Fibroblast of mammary gland (primary cell): ENCODE data around the gene CAAP1.
A peak's percentile ranks its signal among the peaks of the same experiment; 100 is the strongest.

Experiments
- DNase-seq: peaks from one replicate; pipeline ENCODE4 v3.0.0-alpha.2; 2010; ENCODE audit warnings: low read depth
- H3K4me3 ChIP-seq: 2 replicates; pipeline ENCODE4 v1.5.1; 2011; ENCODE audit warnings: low read depth, mild to moderate bottlenecking, low read length, moderate library complexity; ENCODE audit not compliant: control insufficient read depth
- CTCF ChIP-seq: conservative IDR thresholded peaks from 2 replicates; pipeline ENCODE4 v1.5.1; 2011; ENCODE audit warnings: low read depth, low read length, inconsistent platforms; ENCODE audit not compliant: control insufficient read depth, insufficient read depth

CAAP1 gene

DNA sequence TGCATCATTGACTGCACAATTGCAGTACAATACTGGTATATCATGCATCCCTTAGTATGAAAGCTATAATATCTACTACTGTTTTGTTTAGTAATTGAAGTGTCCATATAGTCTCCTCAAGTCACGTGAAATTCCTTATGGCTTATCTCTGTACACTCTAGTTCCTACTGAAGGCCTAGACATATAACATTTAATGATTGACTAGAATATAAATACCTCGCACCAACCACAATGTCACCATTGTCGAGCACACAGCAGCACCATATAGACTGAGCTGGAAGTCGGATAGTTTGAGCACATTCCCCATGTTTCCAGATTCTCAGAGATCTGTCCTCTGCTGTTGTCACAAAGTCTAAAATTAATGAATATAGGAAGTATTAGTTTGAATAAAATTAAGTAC is 33.0 kb upstream of the CAAP1 start:
- no peak for TF ChIP-seq CTCF
- no peak for DNase-seq
- no peak overlapping the region for H3K4me3 ChIP-seq

- no peak overlapping the region for H3K4me3 ChIP-seq
- no peak for TF ChIP-seq CTCF
- DNase-seq, result no peak
Observed at GRCh38 chr9:26919698-26920097, 27.1 kb upstream of the CAAP1 start.

GRCh38 chr9:26913138-26913668 is 20.6 kb upstream of the CAAP1 start:
- no peak for TF ChIP-seq CTCF
- no peak for DNase-seq
- H3K4me3 ChIP-seq, result no peak overlapping the region

GRCh38 chr9:26904671-26905070 is 12.1 kb upstream of the CAAP1 start:
- no peak for TF ChIP-seq CTCF
- H3K4me3 ChIP-seq, result no peak overlapping the region
- DNase-seq, result no peak

- no peak overlapping the region for H3K4me3 ChIP-seq
- TF ChIP-seq CTCF, result no peak
- no peak for DNase-seq
Observed at GRCh38 chr9:26904070-26904469, 11.5 kb upstream of the CAAP1 start.

- DNase-seq, result no peak
- peak overlapping the region; percentile 95 for H3K4me3 ChIP-seq
- TF ChIP-seq CTCF, result no peak
Observed at GRCh38 chr9:26893030-26893676, 551 bp upstream of the CAAP1 start.
